Liver (tissue), 9 donors: ENCODE data around the gene KDM7A. TPM values are rescaled to one million over a fixed set of nuclear protein-coding genes. Genes with fewer than 3 reads are reported as not detected.
A peak's percentile ranks its signal among the peaks of the same experiment; 100 is the strongest.

Experiments used
- DNase-seq: peaks from one replicate; pipeline ENCODE4 v3.0.0-alpha.2; 2017; ENCODE audit warnings: low spot score
- H3K27ac ChIP-seq, 2 donors: one replicate each; pipeline ENCODE4 v1.7.0; 2013; ENCODE audit warnings: inconsistent platforms in 2 of 2, low read length in 2 of 2, control low read depth in 1 of 2, low read depth in 1 of 2, mild to moderate bottlenecking in 1 of 2
- H3K27me3 ChIP-seq, 4 donors: one replicate each; pipeline versions ENCODE4 v1.6.1 to v1.7.0; 2013; ENCODE audit warnings: low read length in 3 of 4, inconsistent platforms in 1 of 4, mild to moderate bottlenecking in 1 of 4, moderate library complexity in 1 of 4; ENCODE audit not compliant: control insufficient read depth in 4 of 4, insufficient read depth in 4 of 4
- H3K36me3 ChIP-seq, 4 donors: one replicate each; pipeline versions ENCODE4 v1.6.1 to v1.7.0; 2013; ENCODE audit warnings: low read length in 3 of 4, mild to moderate bottlenecking in 3 of 4, low read depth in 1 of 4, moderate library complexity in 1 of 4; ENCODE audit not compliant: control insufficient read depth in 4 of 4, insufficient read depth in 3 of 4
- H3K4me1 ChIP-seq, 4 donors: one replicate each; pipeline versions ENCODE4 v1.6.1 to v1.7.0; 2013; ENCODE audit warnings: low read length in 3 of 4, mild to moderate bottlenecking in 3 of 4, moderate library complexity in 1 of 4; ENCODE audit not compliant: control insufficient read depth in 4 of 4, insufficient read depth in 4 of 4
- H3K4me3 ChIP-seq, 3 donors: one replicate each; pipeline versions ENCODE4 v1.6.1 to v1.7.0; 2013; ENCODE audit warnings: low read length in 3 of 3, control low read depth in 1 of 3, low read depth in 1 of 3, mild to moderate bottlenecking in 1 of 3
- H3K9ac ChIP-seq, 2 donors: one replicate each; pipeline ENCODE4 v1.7.0; 2013; ENCODE audit warnings: low read length in 2 of 2, mild to moderate bottlenecking in 2 of 2, moderate library complexity in 2 of 2, control low read depth in 1 of 2, low read depth in 1 of 2
- H3K9me3 ChIP-seq, 4 donors: one replicate each; pipeline versions ENCODE4 v1.6.1 to v1.7.0; 2013; ENCODE audit warnings: low read length in 3 of 4; ENCODE audit not compliant: control insufficient read depth in 4 of 4
- ATF3 ChIP-seq: IDR thresholded peaks from 2 replicates; pipeline ENCODE4 v1.6.1; 2016; ENCODE audit warnings: antibody characterized with exemption
- CTCF ChIP-seq: fragments of 150-350 bp; IDR thresholded peaks from 2 replicates; pipeline ENCODE4 v1.5.1; 2017; ENCODE audit warnings: improper control_type of control experiment, low read depth, low read length; ENCODE audit not compliant: missing input control
- EGR1 ChIP-seq, 2 donors: IDR thresholded peaks; 2 replicates each; pipeline ENCODE4 v1.6.1; 2016 to 2018; ENCODE audit warnings: antibody characterized with exemption in 2 of 2, low read depth in 2 of 2
- FOXA1 ChIP-seq: IDR thresholded peaks from 2 replicates; pipeline ENCODE4 v1.6.1; 2016; ENCODE audit warnings: antibody characterized with exemption
- FOXA2 ChIP-seq: IDR thresholded peaks from 2 replicates; pipeline ENCODE4 v1.6.1; 2016; ENCODE audit warnings: antibody characterized with exemption
- GABPA ChIP-seq, 2 donors: IDR thresholded peaks in 1 of 2; conservative IDR thresholded peaks in 1 of 2; 2 replicates each; pipeline ENCODE4 v1.6.1; 2016; ENCODE audit warnings: antibody characterized with exemption in 2 of 2, mild to moderate bottlenecking in 1 of 2, moderate library complexity in 1 of 2
- HNF4A ChIP-seq, 2 donors: conservative IDR thresholded peaks; 2 replicates each; pipeline ENCODE4 v1.6.1; 2016; ENCODE audit warnings: antibody characterized with exemption in 2 of 2, mild to moderate bottlenecking in 2 of 2
- HNF4G ChIP-seq: IDR thresholded peaks from 2 replicates; pipeline ENCODE4 v1.6.1; 2016; ENCODE audit warnings: antibody characterized with exemption
- JUND ChIP-seq, 2 donors: IDR thresholded peaks; 2 replicates each; pipeline ENCODE4 v1.6.1; 2016; ENCODE audit warnings: antibody characterized with exemption in 2 of 2
- NR2F2 ChIP-seq: IDR thresholded peaks from 2 replicates; pipeline ENCODE4 v1.6.1; 2016; ENCODE audit warnings: antibody characterized with exemption
- RAD21 ChIP-seq, 2 donors: IDR thresholded peaks; 2 replicates each; pipeline ENCODE4 v1.6.1; 2016; ENCODE audit warnings: antibody characterized with exemption in 2 of 2, mild to moderate bottlenecking in 2 of 2
- RXRA ChIP-seq, 2 donors: IDR thresholded peaks; 2 replicates each; pipeline ENCODE4 v1.6.1; 2017 to 2018; ENCODE audit warnings: antibody characterized with exemption in 2 of 2, mild to moderate bottlenecking in 1 of 2
- SP1 ChIP-seq: IDR thresholded peaks from 2 replicates; pipeline ENCODE4 v1.6.1; 2018; ENCODE audit warnings: antibody characterized with exemption, mild to moderate bottlenecking
- TAF1 ChIP-seq: conservative IDR thresholded peaks from 2 replicates; pipeline ENCODE4 v1.6.1; 2016; ENCODE audit warnings: antibody characterized with exemption, mild to moderate bottlenecking
- YY1 ChIP-seq: IDR thresholded peaks from 2 replicates; pipeline ENCODE4 v1.6.1; 2016; ENCODE audit warnings: antibody characterized with exemption, mild to moderate bottlenecking
- ZBTB33 ChIP-seq: IDR thresholded peaks from 2 replicates; pipeline ENCODE4 v1.6.1; 2016; ENCODE audit warnings: antibody characterized with exemption
- WGBS: extraction: QIAGEN DNeasy Blood & Tissue Kit; methylation state at CpG from one replicate; pipeline ENCODE4 v1.1.7; 2013; 5-methylcytosine and 5-hydroxymethylcytosine counted together
- polyA plus RNA-seq, 2 donors: library from polyadenylated mRNA; stranded (reverse) in 1 of 2; unstranded in 1 of 2; fragments of 200-250 nt in 1 of 2; fragments of >200 nt in 1 of 2; fragmentation: Nextera tagmentation in 1 of 2; extraction: Ambion mirVana in 1 of 2; gene quantifications; one replicate each; pipeline versions ENCODE4 v1.2.1 to v1.2.3, GENCODE V29; 2013 to 2015
- total RNA-seq, 2 donors: library from RNA; depleted of rRNA; stranded (reverse); fragments of >200 nt; gene quantifications; one replicate each; pipeline ENCODE4 v1.2.3, GENCODE V29; 2014
- TF ChIP-seq, protein P1 (sequence below): IDR thresholded peaks from 2 replicates; pipeline ENCODE4 v1.6.1; 2016; ENCODE audit warnings: antibody characterized with exemption, mild to moderate bottlenecking
- TF ChIP-seq, protein P2 (sequence below): IDR thresholded peaks from 2 replicates; pipeline ENCODE4 v1.6.1; 2016; ENCODE audit warnings: antibody characterized with exemption
- donor health status: healthy.
- donor health status: healthy.
- donor health status: healthy.
- donor health status: healthy.
- donor health status: healthy.

KDM7A gene
- total and polyA plus RNA-seq, 4 donors, result 1.9 to 27.5 (median 9.9) TPM

DNA sequence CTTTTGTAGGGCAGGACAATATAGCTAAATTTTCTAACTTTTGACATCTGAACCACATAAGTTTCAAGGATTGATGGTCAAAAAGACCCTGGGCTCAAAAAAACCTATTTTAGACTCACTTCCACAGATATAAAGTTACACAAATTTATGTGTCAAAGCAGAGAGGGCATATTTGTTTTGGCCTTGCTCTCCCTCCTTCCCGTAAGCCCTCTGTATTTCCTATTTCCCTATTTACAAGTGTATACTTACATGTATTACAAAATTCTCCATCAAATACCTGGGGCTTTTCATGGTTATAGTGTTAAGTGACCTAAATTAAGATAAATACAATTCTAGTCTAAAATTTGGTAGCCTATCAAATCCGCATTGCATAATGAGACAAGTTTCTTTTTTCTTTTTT, 2.6 kb downstream of the KDM7A start:
- Histone ChIP-seq H3K27ac (peak overlapping the region; percentile 98 to 99), H3K36me3 (no peaks in the 10 kb centered on the region), H3K4me3 (peak overlapping the region in 1 of 3 donors; percentile 98), H3K27me3 (no peaks in the 10 kb centered on the region), H3K9me3 (no peaks in the 10 kb centered on the region), H3K9ac (peak overlapping the region in 1 of 2 donors; percentile 33), H3K4me1 (peaks cover 12 to 39% (median 26%) of the 10 kb centered on the region in 4 donors)
- WGBS, result 34% methylated on average over 2 of the region's 2 CpGs
- no peak for TF ChIP-seq HNF4G
- TF ChIP-seq, protein P1, sequence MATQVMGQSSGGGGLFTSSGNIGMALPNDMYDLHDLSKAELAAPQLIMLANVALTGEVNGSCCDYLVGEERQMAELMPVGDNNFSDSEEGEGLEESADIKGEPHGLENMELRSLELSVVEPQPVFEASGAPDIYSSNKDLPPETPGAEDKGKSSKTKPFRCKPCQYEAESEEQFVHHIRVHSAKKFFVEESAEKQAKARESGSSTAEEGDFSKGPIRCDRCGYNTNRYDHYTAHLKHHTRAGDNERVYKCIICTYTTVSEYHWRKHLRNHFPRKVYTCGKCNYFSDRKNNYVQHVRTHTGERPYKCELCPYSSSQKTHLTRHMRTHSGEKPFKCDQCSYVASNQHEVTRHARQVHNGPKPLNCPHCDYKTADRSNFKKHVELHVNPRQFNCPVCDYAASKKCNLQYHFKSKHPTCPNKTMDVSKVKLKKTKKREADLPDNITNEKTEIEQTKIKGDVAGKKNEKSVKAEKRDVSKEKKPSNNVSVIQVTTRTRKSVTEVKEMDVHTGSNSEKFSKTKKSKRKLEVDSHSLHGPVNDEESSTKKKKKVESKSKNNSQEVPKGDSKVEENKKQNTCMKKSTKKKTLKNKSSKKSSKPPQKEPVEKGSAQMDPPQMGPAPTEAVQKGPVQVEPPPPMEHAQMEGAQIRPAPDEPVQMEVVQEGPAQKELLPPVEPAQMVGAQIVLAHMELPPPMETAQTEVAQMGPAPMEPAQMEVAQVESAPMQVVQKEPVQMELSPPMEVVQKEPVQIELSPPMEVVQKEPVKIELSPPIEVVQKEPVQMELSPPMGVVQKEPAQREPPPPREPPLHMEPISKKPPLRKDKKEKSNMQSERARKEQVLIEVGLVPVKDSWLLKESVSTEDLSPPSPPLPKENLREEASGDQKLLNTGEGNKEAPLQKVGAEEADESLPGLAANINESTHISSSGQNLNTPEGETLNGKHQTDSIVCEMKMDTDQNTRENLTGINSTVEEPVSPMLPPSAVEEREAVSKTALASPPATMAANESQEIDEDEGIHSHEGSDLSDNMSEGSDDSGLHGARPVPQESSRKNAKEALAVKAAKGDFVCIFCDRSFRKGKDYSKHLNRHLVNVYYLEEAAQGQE, result peak; percentile 26
- peak in 1 of 2 donors; percentile 27 for TF ChIP-seq GABPA (IDR thresholded peaks at IDR 0.05 in 1 of 2, conservative IDR thresholded peaks at IDR 0.05 in 1 of 2)
- TF ChIP-seq JUND (IDR thresholded peaks at IDR 0.05), result peak; percentile 16 to 38
- TF ChIP-seq FOXA1, result peak; percentile 95
- peak; percentile 13 for TF ChIP-seq NR2F2
- peak; percentile 35 for TF ChIP-seq TAF1
- TF ChIP-seq HNF4A (conservative IDR thresholded peaks at IDR 0.05), result peak; percentile 75 to 79
- TF ChIP-seq SP1, result peak; percentile 80
- peak; percentile 23 for TF ChIP-seq ATF3
- no peak for TF ChIP-seq CTCF
- TF ChIP-seq RXRA (IDR thresholded peaks at IDR 0.05), result peak; percentile 75 to 83
- TF ChIP-seq EGR1 (IDR thresholded peaks at IDR 0.05; ENCODE audit: low read depth in 2 of 2), result peak; percentile 69 to 92
- TF ChIP-seq ZBTB33, result peak; percentile 69
- peak; percentile 16 to 21 for TF ChIP-seq RAD21 (IDR thresholded peaks at IDR 0.05)
- TF ChIP-seq, protein P2, sequence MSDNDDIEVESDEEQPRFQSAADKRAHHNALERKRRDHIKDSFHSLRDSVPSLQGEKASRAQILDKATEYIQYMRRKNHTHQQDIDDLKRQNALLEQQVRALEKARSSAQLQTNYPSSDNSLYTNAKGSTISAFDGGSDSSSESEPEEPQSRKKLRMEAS, result peak; percentile 96
- TF ChIP-seq FOXA2, result peak; percentile 97
- TF ChIP-seq YY1, result peak; percentile 42
- no peak for DNase-seq
